GM19043 (cell line): ENCODE measurements around the gene MAPRE3.
"Not testable (repeated sequence)": the region's sequence is repeated elsewhere in the genome, so short reads cannot be mapped to it uniquely, and the experiment has no call there.

ENCODE experiments used
- ATAC-seq: cut with Tn5 transposase; IDR thresholded peaks from one replicate; pipeline ENCODE4 v1.9.1; 2021; ENCODE audit warnings: low read depth; ENCODE audit not compliant: unreplicated experiment

Gene MAPRE3

DNA sequence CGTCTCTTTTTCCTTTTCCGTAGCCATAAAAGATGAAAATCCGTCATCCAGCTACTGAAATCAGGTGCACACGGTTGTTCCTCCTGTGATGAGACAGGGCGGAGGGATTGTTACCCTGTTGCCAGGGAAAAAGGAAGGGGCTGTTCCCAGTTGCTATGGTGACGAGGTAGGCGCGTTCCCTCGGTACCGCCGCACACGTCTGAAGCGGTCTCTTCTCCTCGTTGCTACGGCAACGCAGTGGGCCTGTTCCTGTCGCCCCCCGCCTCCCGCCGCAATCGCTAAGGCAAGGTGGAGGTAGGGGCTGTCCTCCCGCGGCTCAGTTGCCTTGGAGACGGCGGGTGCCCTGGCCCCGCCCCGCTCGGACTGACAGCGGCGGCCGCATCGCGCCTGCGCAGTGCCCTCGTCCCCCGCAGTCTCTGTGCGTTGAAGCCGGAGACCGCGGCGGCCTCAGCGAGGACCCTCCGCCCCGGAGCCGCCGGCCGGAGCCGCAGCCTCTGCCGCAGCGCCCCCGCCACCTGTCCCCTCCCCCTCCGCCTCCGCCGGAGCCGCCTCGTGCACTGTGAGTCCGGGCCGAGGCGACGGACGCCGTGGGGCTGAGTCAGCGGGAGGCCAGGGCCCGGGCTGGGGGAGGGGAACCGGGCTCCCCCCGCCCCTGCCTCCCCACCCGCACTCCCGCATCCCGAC is at the start of gene MAPRE3:
Gene MAPRE3, plus strand, starts transcription at position 394 of the 684 bp plus-strand sequence. CDS start 51,582 bp downstream, outside the sequence.
- ATAC-seq = peak; percentile 68

DNA sequence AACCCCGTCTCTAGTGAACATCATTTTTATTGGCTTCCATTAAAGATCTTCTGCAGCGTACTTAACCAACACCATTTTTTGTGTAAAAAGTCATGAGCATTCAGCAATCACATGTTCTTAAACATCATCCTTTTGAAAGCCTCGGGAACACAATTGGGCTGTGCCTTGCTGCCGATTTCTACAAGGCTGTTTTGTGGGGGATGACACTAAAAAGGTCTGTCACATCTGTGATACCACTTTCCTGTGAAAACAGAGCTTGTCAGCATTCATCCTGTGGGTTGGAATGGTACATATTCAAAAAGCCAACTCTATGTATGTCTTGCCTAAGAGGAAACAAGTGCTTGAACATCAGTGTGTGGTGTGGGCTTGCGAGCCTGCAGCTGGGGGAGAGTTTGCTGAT is 49.1 kb upstream of the MAPRE3 start:
- no peak for ATAC-seq

DNA sequence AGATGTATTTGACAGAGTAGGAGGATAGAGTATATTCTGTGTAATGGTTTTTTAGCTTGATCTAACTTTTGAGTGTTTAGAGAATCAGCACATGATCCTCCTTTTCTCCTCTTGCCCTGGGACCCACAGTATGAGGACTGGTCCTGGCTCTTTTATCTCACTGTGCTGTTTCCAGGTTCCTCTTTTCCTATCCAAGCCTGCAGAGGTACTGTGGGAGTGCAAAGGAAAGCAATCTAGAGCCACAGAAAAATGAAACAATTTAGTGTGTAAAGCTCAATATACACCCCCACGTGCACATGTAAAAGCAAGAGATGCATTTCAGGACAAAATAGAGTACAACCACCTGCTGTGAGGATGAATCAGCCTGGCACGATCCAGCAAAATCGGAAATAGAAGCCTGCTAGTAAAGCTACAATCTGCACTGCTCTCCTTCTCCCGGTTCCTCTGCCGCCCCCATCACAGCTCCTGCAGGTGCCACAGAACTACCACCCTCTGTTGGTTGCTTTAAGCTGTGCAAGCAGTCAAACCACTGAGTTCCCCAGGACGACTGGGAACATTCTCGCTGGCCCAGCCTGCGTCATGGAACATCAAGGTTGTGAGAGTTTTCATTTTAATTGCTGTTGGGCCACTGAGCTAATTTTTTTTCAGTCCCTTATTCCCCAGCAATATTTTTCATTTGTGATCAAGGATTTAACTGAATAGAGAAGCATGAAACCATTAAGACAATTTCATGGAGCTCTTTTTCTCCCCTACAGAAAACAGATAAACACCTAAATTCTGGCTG is 47.8 kb upstream of the MAPRE3 start:
- ATAC-seq = no peak

DNA sequence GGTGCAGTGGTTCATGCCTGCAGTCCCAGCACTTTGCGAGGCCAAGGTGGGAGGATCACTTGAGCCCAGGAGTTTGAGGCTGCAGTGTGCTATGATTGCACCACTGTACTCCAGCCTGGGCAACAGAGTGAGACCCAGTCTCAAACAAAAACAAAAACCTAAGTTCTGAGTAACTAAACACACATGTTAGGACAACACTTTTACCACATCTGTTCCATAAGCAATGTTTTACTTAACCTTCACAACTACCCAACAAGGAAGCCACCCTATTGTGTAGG is 47.3 kb upstream of the MAPRE3 start:
- ATAC-seq = not testable (repeated sequence)

DNA sequence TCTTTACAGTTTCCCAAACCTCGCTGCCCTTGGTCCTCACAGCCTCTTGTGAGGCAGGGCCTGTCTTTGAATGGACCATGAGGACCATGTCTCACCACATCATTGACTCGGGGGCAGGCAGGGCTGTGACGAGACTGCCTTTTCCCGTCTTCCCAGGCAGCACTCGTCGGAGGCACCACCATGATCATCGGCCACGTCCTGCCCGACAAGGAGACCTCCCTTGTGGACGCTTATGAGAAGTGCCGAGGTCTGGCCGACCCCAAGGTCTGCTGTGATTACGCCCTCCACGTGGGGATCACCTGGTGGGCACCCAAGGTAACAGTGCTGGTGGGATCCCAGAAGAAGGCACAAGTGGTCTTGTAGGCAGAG is 45.7 kb upstream of the MAPRE3 start:
- ATAC-seq = no peak

DNA sequence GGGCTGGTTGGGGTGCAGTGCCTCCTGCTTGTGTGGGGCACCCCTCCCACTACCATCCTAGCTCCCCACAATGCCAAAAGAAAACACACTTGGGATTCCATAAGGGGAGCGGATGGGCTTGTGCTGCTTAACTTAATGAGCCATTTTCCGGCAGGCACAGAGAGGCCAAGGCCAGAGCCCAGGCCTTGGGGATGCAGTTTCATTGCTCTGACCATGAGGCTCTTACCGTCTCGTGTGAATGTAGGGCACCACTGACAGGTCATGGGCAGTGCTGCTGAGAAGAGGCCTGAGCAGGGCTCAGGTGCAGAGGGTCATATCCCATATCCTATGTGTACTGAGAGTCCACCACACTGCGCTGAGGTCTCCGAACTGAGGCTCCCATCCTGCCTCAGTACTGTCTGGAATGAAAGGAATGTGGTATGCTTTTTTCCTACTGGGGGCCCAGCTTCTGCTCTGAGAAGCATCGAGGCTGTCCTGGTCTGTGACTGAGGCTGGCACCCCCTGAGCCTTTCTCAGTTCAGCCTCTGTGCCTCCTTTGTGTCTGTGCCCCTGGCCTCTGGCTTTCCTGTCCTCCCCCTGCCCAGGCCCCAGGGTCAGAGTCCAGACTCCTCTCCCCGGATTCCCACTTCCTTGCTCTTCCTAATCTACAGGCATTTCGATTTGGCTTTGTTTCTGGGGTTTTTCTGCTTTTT is 45.2 kb upstream of the MAPRE3 start:
- no peak for ATAC-seq

DNA sequence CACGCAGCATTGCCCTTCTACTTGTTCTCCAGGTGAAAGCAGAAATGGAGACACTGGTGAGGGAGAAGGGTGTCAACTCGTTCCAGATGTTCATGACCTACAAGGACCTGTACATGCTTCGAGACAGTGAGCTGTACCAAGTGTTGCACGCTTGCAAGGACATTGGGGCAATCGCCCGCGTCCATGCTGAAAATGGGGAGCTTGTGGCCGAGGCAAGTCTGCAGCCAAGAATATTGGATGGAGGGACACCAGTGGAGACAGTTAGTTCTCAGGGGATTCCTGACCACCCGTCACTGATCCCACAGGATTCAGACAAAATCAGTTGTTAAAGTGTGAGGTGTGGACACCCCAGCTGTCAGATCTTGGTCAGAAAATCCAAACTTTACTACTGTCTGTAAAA is 43.2 kb upstream of the MAPRE3 start:
- no peak for ATAC-seq

DNA sequence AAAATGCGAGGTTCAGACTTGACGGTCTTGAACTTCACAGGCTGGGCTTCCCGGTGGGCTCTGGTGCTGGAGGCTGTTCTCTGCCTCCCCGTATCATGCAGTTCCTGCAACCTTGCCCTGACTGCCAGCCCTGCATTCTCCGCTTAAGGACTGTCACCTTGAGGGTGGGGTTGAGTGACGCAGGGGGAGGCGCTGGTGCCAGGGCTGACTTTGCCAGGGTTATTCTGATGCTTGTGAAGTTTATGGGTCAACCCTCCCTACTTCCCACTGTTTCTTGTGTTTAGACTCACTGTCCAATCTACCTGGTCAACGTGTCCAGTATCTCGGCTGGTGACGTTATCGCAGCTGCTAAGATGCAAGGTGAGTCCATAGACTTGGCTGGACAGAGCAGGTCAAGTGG is 37.5 kb upstream of the MAPRE3 start:
- ATAC-seq = no peak

DNA sequence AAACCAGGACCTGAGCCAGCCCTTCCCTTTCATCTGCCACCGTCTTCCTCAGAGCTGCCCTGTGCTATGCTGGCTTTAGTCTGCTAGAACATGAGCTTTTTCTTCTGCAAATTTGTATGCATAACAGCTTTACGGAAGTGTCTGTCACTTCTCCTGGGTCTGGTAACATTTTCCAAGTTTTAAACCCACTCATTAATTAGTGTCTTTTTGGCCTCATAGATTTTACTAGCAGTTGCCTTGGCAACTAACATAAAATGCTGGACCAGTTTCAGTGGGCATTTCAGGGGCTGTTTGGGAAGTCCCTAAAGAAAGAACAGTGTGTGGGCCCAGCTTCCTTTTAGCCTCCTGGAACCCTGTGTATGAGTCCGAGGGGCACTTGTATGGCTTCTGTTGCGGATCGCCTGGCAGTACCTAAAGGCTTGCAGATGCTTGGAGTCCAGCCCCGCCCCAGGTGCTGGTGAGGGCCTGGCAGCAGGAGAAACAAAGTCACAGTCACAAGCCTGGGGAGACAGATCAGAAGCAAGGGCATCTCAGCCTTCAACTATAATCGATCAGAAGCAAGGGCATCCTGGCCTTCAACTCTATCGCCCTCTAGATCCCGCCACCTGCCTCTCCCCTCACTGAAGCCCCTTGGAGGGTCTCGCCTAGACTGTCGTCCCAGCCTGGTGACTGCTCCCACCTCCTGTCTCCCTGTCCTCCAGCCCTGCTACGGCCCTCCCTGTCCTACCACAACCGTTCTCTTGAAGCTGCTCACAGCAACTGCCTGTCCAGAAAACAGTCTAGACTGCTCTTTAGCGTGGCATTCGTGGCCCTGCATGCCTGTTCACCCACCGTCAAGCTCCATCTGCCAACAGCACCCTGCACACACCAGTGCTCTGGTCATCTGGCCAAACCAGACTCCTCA is 36.8 kb upstream of the MAPRE3 start:
- no peak for ATAC-seq

DNA sequence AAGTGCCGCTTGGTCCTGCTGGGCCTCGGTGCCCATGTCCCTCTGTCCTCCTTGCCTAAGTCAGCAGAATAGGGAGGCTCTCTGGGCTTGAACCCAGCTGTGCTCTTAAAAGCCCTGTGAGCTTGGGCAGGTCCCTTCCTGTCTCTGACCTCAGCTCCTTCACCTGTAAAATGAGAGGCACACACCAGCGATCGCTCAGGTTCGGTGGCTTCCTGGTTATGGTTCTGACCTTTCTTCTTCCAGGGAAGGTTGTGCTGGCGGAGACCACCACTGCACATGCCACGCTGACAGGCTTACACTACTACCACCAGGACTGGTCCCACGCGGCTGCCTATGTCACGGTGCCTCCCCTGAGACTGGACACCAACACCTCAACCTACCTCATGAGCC is 36.1 kb upstream of the MAPRE3 start:
- no peak for ATAC-seq

DNA sequence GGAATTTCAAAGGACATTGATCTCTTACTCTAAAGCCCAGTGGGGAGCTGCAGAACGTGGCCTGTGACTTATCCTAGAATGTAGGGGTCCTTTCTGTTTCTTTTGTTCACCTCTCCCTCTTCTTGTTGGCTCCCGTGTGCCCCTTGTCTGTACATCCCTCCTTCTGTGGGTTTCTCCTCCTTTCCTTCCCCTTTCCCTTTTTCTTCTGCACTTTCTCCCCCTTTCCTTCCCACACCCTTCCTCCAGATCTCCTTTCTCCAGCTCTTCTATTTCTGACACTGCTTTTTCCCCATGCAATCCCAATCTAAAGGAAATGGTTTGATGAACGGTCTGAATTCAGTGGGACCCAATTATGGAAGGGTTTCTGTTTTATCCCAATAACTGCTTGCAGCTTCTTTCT is 35.5 kb upstream of the MAPRE3 start:
- ATAC-seq = no peak

DNA sequence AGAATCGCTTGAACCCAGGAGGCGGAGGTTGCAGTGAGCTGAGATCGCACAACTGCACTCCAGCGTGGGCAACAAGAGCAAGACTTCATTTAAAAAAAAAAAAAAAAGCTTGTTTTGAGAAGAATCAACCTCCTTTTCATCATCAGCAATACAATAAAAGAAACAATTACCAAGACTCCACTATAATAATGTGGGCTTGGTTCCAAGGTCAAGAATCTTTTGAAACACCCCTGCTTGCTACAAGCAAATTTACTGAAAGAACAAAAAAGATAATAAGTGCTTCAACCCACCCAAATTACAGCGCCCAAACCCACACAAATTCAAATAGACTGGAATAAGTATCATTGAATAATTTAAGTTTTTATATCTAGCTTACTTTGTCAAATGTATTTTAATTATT is 33.6 kb upstream of the MAPRE3 start:
- no peak for ATAC-seq

DNA sequence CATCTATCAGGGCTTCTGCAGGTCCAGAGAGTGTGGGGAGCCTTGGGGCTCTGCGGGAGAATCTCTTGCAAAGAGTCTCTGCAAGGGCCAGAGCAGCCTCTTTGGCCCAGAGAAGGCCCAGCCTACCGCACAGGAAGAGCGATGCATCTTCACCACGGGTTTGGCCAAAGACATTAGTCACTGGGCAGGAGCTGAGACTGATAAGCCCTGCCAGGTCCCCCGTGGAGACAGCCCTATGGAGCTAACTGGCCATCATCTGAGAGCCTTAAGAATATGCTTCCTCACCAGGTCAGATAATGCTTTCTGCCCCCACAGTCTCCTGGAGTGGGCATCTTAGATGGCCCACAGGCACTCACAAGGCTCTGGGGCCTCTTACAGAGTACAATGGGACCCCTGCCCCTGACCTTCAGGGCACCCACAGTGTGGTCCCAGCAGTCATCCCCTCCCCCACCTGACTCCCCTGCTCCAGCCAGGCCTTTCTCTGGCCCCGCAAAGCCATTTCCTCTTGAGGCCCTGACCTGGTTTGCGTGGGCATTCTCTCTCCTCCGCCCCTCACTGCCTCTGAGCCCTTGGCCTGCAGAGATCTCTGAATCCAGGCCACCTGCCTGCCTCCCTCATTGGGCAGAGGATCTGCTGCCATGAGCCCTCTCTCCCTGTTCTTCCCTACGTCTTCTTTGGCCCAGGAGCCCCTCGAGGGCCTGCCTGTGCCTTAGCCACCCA is 31.9 kb upstream of the MAPRE3 start:
- ATAC-seq = no peak

DNA sequence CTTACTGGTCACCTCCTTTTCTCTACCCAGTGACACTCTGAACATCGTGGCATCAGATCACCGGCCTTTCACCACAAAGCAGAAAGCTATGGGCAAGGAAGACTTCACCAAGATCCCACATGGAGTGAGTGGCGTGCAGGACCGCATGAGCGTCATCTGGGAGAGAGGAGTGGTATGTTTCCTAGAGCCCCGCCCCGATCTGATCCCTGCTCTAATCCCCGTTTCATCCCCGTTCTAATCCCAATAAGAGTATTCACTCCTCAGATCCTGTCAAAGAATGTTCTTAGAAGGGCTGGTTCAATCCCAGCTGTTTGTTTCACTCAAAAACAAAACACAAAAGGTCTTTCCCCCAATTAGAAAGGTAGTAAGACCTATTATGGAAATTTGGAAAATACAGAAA is 30.4 kb upstream of the MAPRE3 start:
- ATAC-seq = no peak

DNA sequence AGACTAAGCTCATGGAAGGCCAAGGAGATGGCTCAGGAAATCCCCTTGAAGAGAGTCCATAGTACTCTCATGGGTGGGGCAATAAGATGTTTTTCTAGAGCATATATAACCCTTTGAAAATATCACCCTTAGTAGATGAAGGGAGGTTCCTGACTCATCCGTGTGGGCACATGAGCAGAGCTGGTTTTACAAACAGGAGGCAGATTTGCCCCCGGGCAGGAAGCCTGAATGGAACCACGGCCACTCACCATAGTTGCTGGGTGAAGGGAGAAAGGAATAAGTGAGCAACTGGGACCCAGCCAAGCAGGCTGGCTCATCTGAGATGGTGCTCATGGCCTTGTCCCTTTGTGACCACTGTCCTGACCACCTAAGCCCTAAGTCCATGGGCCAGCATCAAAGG is 29.0 kb upstream of the MAPRE3 start:
- no peak for ATAC-seq

DNA sequence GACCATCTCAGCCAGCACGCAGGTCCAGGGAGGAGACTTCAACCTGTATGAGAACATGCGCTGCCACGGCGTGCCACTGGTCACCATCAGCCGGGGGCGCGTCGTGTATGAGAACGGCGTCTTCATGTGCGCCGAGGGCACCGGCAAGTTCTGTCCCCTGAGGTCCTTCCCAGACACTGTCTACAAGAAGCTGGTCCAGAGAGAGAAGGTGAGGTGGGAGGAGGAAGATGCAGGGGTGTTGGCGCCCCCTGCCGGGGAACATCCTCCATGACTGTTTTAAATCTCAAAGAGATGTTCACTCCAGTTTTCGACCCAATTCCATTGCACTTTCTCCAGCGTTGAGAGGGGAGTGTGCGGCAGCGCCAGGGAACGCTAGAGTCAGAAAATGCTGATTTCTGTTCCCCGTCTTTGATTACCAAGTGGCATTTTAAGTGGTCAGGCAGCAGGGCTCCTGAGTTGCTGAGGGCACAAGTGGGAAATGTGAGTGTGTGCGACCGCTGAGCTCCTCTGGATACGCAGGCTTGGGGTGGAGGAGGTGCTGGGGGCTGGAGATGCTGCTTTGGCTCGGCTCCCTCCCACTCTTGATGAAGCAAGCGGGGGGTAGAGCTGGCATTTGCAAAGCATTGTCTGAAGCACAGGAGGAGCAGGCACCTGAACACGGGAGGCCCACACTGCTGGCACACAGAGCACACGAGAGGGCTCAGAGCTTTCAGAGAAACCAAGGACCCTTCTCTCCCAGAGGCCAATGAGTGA is 27.7 kb upstream of the MAPRE3 start:
- no peak for ATAC-seq

DNA sequence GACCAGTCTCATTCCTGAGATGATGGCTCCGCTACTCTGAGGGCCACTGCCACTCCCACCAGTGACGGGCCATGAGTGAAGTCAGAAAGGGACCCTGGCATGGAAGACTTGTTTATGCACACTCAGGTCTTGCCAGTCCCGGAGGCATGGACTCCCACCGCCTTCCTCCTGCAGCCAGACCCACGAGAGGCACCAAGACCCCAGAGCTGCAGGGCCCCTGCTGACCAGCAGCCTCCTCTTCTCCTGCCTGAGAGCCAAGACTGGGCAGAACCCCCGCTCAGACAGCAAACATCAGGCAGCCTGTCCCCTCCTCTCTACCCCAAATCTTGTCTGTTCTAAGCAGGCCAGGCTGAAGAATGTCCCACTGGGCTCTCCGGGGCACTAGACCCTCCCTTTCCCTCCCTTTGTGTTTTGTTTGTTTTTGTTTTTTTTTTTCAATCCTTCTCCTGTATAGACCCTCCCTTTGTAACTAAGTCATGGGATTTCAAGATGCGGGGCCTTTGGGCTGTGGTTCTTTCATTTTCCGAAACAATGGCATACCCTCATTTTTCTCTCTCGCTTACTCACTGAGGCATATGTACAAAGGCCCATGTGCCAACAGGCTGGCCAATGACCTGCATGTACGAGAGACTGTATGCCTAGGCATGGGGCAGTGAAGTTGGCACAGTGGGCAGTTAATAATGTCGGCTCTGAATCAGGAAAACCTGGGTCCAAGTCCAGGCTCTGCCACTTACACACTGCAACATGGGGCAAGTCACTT is 24.3 kb upstream of the MAPRE3 start:
- ATAC-seq = no peak

DNA sequence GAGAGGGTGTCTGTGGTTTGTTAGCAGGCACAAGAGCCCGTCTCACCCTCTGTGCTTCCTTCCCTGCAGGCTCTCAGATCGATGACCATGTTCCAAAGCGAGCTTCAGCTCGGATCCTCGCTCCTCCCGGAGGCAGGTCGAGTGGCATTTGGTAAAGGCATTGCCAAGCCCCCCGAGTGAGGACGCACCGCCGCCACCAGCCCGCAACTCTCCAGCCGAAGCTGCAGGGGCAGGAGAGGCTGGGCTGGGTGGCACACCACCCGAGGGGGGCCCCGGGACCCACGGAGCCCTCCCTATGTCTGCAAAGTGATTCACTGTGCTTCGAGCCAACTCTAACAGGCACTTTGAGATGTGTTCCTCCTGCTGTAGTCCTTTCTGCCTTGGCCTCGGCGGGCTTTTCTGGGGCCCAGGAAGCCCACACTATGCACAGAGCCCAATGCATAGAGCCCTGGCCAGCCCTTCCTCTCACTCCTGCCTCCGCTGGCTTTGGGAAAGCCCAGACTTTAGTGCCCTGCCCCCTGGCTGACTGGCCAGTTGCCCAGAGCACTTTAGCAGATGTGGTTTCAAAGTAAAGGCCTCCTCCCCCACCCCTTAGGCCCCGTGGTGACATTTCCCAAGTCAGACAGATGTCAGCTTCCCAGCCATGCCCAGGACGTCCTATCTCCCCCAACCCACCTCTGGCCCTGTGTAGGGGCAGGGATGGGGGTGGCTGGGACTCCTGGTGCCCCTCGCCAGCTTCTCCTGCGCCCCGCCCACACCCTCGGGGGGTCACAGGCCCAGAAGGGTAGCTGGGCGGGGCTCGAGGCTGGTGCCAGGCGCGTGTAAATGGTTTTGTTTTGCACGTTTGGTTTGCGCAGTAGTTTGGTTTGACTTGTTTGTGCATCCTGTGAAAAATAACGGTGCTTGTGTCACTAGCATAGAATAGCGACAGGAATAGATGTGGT is 23.3 kb upstream of the MAPRE3 start:
- ATAC-seq = no peak
